GM12891 (cell line): ENCODE data around the gene GOLGA6L10.
"Not testable (repeated sequence)": the region's sequence is repeated elsewhere in the genome, so short reads cannot be mapped to it uniquely, and the experiment has no call there.

Source experiments
- POLR2A ChIP-seq: IDR thresholded peaks from 2 replicates; pipeline ENCODE4 v1.6.1; 2011; ENCODE audit warnings: low read depth, low read length, control low read depth
- POLR2AphosphoS5 ChIP-seq: IDR thresholded peaks from 2 replicates; pipeline ENCODE4 v1.6.1; 2011; ENCODE audit warnings: low read depth, low read length, control low read depth
- TAF1 ChIP-seq: IDR thresholded peaks from 2 replicates; pipeline ENCODE4 v1.6.1; 2011; ENCODE audit warnings: low read depth, low read length, control low read depth

DNA sequence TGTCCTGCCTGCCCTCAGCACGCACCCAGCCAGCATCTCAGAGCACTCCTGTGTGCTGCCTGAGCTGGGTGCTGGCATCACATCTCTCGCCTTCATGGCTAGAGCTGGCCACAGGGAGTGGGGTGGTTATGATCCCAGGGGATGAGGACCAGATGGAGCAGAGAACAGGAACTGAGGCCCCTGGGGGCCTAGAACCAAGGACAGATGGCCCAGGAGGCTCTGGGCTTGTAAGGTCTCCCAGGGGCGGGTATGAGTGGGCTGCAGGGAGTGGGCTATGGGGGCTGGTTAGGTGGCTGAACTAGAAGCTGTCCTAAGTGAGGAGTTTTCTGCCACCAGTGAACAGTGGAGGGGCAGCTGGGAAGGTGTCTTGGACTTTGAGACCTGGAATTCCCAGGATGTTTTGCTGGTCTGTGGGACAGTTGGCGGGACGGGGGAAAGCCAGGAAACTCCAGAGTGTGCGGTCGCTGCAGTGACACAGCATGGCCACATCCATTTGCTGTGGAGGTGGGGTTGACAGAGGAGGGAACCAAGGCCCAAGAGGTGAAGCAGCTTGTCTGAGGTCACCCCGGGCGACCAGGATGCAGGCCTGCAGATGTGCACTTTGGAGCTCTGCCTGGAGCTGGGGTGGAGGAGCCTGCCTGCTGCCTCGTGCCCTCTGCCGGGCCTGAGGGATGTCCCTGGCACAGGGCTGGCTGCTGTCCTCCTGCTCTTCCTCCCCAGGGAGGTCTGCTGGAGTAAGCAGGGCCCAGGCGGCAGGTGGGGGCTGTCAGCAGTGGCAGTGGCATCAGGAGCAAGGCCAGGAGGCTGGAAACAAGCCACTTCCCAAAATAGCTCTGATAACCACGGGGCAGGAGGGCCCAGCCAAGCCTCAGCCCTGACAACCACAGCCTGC lies 16.3 kb downstream of the GOLGA6L10 start:
- not testable (repeated sequence) for TF ChIP-seq TAF1, POLR2AphosphoS5, POLR2A
